Measurements from ENCODE around the gene ZBTB38.

- TF ChIP-seq SPI1 (IDR thresholded peaks at IDR 0.05; ENCODE audit: borderline replicate concordance, low read depth) (no peak), CTCF (IDR thresholded peaks at IDR 0.05; ENCODE audit: insufficient read depth, low read length) (no peak), REST (IDR thresholded peaks at IDR 0.05; ENCODE audit: insufficient replicate concordance, low read depth) (no peak)
Measured at GRCh38 chr3:141405591-141405990, 37.3 kb downstream of the ZBTB38 start.
